Peyer's patch (tissue), 4 donors: ENCODE results near the gene NUDT16L1. TPM values are rescaled to one million over a fixed set of nuclear protein-coding genes. Genes with fewer than 3 reads are reported as not detected.

ENCODE experiments used
- DNase-seq, 3 donors: peaks; one replicate each; pipeline ENCODE4 v3.0.0-alpha.2; 2017 to 2019
- H3K27ac ChIP-seq, 4 donors: fragments of 200-600 bp; sonication (generic); one replicate each; pipeline ENCODE4 v1.5.1; 2016 to 2019
- H3K27me3 ChIP-seq, 2 donors: fragments of 200-600 bp; sonication (generic); one replicate each; pipeline ENCODE4 v1.5.1; 2019
- H3K36me3 ChIP-seq, 3 donors: fragments of 200-600 bp; sonication (generic); one replicate each; pipeline ENCODE4 v1.5.1; 2016 to 2019
- H3K4me1 ChIP-seq, 4 donors: fragments of 200-600 bp; sonication (generic); one replicate each; pipeline ENCODE4 v1.5.1; 2016 to 2019
- H3K4me3 ChIP-seq, 4 donors: fragments of 200-600 bp; sonication (generic); 1 replicate in 3 of 4; 2 replicates in 1 of 4; pipeline ENCODE4 v1.5.1; 2016 to 2019; ENCODE audit warnings: mild to moderate bottlenecking in 1 of 4
- H3K9me3 ChIP-seq, 4 donors: fragments of 200-600 bp; sonication (generic); one replicate each; pipeline ENCODE4 v1.5.1; 2016 to 2019; ENCODE audit warnings: mild to moderate bottlenecking in 1 of 4
- CTCF ChIP-seq, 6 experiments: fragments of 450-650 bp in 4 of 6; fragments of 200-600 bp in 2 of 6; sonication (generic) in 1 of 6; IDR thresholded peaks; one replicate each; pipeline ENCODE4 v1.5.1; 2017 to 2019; ENCODE audit warnings: antibody characterized with exemption in 6 of 6, mild to moderate bottlenecking in 3 of 6, moderate library complexity in 1 of 6
- POLR2A ChIP-seq, 2 donors: fragments of 450-650 bp; IDR thresholded peaks; one replicate each; pipeline ENCODE4 v1.5.1; 2017; ENCODE audit warnings: antibody characterized with exemption in 2 of 2, mild to moderate bottlenecking in 2 of 2, moderate library complexity in 2 of 2
- total RNA-seq, 4 donors: library from RNA; depleted of rRNA; stranded (reverse); fragments of >200 nt; gene quantifications; one replicate each; pipeline ENCODE4 v1.1.0, GENCODE V29; 2016

Gene NUDT16L1
- total RNA-seq, 4 donors from 2014 or later: 19.0 to 53.6 (median 40.1) TPM

GRCh38 chr16:4729876-4730275 is 36.5 kb downstream of the NUDT16L1 start:
- Histone ChIP-seq H3K36me3 (peaks cover 0 to 45% (median 0%) of the 10 kb centered on the region in 3 donors), H3K4me1 (peaks cover 0 to 9% (median 0%) of the 10 kb centered on the region in 4 donors), H3K27me3 (no peaks in the 10 kb centered on the region), H3K4me3 (no peak overlapping the region), H3K9me3 (no peaks in the 10 kb centered on the region), H3K27ac (no peak overlapping the region)
- TF ChIP-seq POLR2A (IDR thresholded peaks at IDR 0.05) (no peak), CTCF (IDR thresholded peaks at IDR 0.05) (no peak)
- DNase-seq: no peak

- Histone ChIP-seq H3K27me3 (no peaks in the 10 kb centered on the region), H3K9me3 (no peaks in the 10 kb centered on the region), H3K4me1 (peaks cover 0 to 15% (median 0%) of the 10 kb centered on the region in 4 donors), H3K27ac (peak overlapping the region in 3 of 4 donors; percentile 59 to 80 (median 80)), H3K36me3 (peaks cover 0 to 21% (median 0%) of the 10 kb centered on the region in 3 donors), H3K4me3 (peak overlapping the region; percentile 87 to 94 (median 90))
- DNase-seq: no peak
- TF ChIP-seq CTCF (IDR thresholded peaks at IDR 0.05): no peak
- no peak for TF ChIP-seq POLR2A (IDR thresholded peaks at IDR 0.05)
Measured at GRCh38 chr16:4733211-4733742, 39.9 kb downstream of the NUDT16L1 start.

- peaks cover 0 to 17% (median 0%) of the 10 kb centered on the region in 3 donors for H3K36me3 ChIP-seq
- H3K27me3 ChIP-seq: no peaks in the 10 kb centered on the region
- H3K9me3 ChIP-seq: no peaks in the 10 kb centered on the region
- H3K4me3 ChIP-seq: peak overlapping the region; percentile 87 to 94 (median 90)
- TF ChIP-seq POLR2A (IDR thresholded peaks at IDR 0.05) (no peak), CTCF (IDR thresholded peaks at IDR 0.05) (no peak)
- peaks cover 0 to 15% (median 0%) of the 10 kb centered on the region in 4 donors for H3K4me1 ChIP-seq
- DNase-seq: peak in 1 of 3 donors; percentile 23
- H3K27ac ChIP-seq: peak overlapping the region; percentile 59 to 80 (median 78)
Measured at GRCh38 chr16:4733747-4734062, 40.3 kb downstream of the NUDT16L1 start.

- peak; percentile 74 to 96 (median 96) for DNase-seq
- Histone ChIP-seq H3K9me3 (no peaks in the 10 kb centered on the region), H3K4me1 (peaks cover 0 to 15% (median 0%) of the 10 kb centered on the region in 4 donors), H3K27me3 (no peaks in the 10 kb centered on the region), H3K27ac (peak within 1 kb of the TSS; percentile 59 to 80 (median 78)), H3K36me3 (peaks cover 0 to 12% (median 0%) of the 10 kb centered on the region in 3 donors), H3K4me3 (peak within 1 kb of the TSS; percentile 87 to 94 (median 90))
- TF ChIP-seq POLR2A (IDR thresholded peaks at IDR 0.05) (peak in 1 of 2 donors; percentile 20), CTCF (IDR thresholded peaks at IDR 0.05) (no peak)
Measured at GRCh38 chr16:4734063-4734729, 40.8 kb downstream of the NUDT16L1 start, which contains the start of the genes ANKS3 and DNAAF8. ANKS3 (minus strand) TSS chr16:4734271; CDS start chr16:4730149, 4,122 bp downstream. DNAAF8 (plus strand) TSS chr16:4734537; CDS start chr16:4736515, 1,978 bp downstream.

- Histone ChIP-seq H3K4me3 (peak overlapping the region; percentile 87 to 94 (median 90)), H3K9me3 (no peaks in the 10 kb centered on the region), H3K36me3 (peaks cover 0 to 6% (median 0%) of the 10 kb centered on the region in 3 donors), H3K27me3 (no peaks in the 10 kb centered on the region), H3K4me1 (peaks cover 0 to 15% (median 0%) of the 10 kb centered on the region in 4 donors), H3K27ac (peak overlapping the region; percentile 59 to 80 (median 78))
- DNase-seq: peak; percentile 93 to 97 (median 97)
- TF ChIP-seq CTCF (IDR thresholded peaks at IDR 0.05) (no peak), POLR2A (IDR thresholded peaks at IDR 0.05) (peak in 1 of 2 donors; percentile 15)
Measured at GRCh38 chr16:4734730-4735535, 41.6 kb downstream of the NUDT16L1 start.
